Measurements from ENCODE around the gene FN3K.
"Not testable (repeated sequence)": the region's sequence is repeated elsewhere in the genome, so short reads cannot be mapped to it uniquely, and the experiment has no call there.

Gene FN3K

DNA sequence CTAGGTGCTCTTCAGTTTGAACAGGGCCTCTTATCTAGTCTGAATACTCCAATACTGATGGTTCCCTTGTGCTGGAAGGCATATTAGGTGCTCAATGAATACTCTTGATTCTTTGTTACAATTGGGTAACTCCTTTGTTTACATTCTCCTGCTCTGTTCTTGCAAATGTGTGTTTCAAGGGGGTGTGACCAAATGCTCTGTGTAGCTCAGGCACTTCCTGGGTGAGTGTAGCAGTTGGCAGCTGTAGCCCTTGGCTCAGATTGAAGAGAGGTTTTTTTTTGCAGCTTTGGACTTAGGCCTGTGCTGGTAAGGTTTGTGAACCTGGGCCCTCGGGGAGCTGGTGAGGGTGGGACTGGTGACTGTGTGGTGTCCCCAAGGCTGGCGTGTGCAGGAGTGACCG lies 36.6 kb downstream of the FN3K start:
- in situ Hi-C loops (cut with MboI; ENCODE audit: low sequenced_read_pairs): no loop called here

DNA sequence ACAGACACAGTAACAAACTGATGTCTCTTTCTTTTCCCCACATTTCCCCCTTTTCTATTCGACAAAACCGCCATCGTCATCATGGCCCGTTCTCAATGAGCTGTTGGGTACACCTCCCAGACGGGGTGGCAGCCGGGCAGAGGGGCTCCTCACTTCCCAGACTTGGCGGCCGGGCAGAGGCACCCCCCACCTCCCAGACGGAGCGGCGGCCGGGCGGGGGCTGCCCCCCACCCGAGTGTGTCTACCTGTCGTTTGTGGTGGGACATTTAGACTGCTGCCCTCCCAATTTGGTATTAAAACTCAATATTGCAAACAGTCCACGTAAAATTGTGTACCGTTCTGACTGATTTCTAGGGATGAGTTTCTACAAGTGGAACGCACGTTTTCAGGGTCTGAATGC lies 39.0 kb downstream of the FN3K start:
- in situ Hi-C loops (cut with MboI; ENCODE audit: low sequenced_read_pairs): not testable (repeated sequence)

DNA sequence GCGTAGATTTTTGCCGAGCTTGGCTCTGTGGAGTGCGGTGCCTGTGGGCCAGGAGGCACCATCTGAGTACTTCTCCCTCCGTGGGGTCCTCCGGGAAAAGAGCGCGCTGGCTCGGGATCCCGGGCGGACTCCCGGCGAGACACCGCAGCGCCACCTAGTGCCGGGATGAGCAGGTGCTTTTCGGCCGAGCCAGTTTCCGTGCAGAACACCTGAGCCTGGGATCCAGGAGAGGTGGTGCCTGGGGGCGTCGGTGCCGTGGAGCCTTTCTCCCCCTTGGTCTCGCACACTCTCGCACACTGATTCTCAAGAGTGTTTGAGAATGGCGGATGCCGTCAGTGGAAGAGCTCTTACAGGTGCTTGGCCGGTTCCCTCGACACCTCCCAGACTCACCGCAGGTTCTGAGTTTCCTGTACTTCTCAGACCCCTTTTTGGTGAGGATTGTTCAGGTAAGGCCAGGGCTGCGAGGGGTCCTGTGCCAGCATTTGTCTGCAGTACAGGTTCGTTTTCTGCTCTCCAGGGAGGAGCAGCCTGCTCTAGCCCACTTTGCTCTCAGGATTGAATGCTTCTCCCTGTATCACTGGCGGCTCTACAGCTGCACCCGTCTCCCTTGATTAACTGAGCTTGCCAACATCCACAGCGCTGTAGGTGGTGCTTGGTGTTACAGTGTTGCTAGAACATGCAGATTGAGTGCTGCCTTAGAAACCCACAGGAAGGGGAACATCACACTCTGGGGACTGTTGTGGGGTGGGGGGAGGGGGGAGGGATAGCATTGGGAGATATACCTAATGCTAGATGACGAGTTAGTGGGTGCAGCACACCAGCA lies 39.8 kb downstream of the FN3K start:
- in situ Hi-C loops (cut with MboI; ENCODE audit: low sequenced_read_pairs): no loop called here

DNA sequence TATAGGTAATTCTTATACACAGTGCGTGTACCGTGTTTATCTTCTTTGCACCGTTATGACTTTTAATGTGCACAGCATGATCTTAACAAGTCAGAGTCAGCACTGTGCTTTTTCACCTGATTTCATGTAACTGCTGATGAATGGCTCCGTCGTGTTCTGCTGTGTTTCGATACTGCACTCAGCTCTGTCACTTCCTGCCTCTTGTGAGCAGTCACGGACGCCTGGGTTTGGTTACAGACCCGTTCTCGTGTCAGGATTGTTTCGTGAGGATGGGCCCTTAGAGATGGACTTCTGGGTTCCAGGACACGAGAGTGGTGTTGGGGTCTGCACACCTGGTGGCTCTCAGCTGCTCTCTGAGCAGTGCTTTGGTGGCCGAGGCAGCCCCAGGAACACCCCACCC lies 41.0 kb downstream of the FN3K start:
- in situ Hi-C loops (cut with MboI; ENCODE audit: low sequenced_read_pairs): no loop called here

DNA sequence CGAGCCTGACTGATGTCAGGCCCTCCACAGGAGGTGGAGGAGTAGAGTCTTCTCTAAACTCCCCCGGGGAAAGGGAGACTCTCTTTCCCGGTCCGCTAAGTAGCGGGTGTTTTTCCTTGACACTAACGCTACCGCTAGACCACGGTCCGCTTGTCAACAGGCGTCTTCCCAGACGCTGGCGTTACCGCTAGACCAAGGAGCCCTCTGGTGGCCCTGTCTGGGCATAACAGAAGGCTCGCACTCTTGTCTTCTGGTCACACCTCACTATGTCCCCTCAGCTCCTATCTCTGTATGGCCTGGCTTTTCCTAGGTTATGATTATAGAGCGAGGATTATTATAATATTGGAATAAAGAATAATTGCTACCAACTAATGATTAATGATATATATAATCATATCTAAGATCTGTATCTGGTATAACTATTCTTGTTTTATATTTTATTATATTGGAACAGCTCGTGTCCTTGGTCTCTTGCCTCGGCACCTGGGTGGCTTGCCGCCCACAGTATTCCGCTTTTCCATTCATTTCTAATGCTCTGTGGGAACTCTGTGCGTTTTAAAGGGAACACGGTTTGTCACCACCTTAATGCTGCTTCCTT lies 42.5 kb downstream of the FN3K start:
- in situ Hi-C loops (cut with MboI; ENCODE audit: low sequenced_read_pairs): not testable (repeated sequence)

DNA sequence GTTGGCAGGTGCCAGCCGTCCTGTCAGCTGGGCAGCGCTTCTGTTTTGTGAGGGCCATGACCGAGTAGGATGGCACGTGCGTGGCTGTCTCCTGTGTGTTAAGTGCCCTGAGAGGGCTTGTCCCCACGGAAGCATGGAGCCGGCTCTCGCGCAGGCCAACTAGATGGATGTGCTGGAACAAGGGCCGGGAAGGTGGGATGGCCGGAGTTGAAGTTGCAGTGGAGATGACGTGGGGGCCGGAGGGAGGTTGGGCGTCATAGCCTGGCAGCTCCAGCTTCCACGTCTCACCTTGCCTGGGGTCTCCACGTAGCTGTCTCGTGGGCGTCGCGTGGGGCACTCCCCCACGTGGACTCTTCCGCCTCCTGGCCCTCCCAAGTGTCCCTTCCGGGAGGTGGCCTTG lies 44.1 kb downstream of the FN3K start:
- in situ Hi-C loops (cut with MboI; ENCODE audit: low sequenced_read_pairs): no loop called here

DNA sequence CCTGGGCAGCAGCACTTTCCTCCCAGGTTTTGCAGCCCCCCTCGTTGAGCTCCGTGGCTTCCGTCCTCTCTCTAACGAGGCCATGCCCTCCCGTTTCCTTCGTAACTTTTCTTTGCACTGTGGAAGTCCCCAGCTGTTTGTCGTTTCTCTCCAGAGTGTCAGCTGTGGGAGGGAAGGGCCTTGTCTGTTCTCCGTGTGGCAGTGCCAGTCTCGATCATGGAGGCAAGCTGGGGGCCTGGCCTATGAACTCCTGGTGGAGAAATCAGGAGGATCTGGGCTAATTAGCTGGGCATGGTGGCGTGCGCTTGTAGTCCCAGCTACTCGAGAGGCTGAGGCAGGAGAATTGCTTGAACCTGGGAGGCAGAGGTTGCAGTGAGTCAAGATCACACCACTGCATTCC lies 44.8 kb downstream of the FN3K start:
- in situ Hi-C loops (cut with MboI; ENCODE audit: low sequenced_read_pairs): no loop called here

DNA sequence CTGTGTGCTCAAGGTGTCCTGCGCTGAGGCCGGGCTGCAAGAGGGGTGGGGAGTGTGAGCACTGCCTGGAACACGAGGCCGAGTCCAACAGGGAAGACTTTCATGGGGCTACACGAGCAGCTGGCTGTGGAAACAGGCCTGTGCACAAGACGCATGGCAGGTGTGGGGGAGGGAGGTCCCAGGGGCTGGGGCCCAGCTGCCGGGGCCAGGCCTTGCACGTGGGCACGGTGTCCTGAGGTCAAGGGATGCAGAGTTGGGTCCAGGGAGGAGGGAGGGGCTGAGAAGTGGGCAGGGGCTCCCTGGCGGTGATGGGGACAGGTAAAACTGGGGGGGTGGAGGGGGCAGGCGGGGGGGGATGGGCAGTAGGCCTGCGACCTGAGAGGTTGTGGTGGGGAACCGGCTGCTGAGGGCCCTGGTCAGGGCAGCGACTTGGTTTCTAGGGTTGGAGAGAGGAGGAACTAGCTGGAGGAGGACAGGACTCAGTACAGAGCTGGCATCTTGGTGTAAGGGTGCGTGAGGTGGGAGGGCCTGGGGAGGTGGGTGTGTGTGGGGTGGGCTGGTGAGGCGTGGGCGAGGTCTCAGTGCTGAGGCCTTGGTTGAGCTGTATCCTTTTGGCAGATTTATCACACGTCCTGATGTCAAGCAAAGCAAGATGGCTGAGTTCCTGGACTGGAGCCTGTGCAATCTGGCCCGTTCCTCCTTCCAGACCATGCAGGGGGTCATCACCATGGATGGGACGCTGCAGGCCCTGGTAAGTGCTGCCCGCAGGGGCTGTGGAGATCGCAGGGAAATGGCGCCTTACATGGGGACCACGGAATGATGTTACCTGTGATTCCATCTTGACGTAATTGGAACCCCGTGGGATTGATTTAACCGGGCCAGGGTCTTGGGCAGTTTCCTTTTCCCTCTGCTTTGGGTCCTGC lies 45.8 kb downstream of the FN3K start:
- in situ Hi-C loops (cut with MboI; ENCODE audit: low sequenced_read_pairs): no loop called here

DNA sequence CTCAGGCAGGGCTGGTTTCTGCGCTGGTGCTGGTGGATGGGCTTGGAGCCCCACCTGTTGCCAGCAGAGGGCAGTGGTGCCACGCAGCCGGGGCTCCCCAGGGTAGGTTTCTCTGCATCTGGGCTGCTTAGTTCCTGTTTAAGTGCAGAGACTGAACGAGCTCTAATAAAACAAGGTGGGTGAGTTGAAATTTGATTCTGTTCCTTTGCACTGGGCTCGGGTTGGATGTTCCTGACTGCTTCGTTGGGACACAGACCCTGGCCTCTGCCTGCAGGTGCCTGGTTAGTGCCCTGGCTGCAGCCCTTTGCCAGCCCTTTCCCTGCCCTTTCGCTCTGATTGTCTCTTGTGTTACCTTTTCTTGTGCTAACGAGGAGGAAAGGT lies 46.5 kb downstream of the FN3K start:
- in situ Hi-C loops (cut with MboI; ENCODE audit: low sequenced_read_pairs): no loop called here

DNA sequence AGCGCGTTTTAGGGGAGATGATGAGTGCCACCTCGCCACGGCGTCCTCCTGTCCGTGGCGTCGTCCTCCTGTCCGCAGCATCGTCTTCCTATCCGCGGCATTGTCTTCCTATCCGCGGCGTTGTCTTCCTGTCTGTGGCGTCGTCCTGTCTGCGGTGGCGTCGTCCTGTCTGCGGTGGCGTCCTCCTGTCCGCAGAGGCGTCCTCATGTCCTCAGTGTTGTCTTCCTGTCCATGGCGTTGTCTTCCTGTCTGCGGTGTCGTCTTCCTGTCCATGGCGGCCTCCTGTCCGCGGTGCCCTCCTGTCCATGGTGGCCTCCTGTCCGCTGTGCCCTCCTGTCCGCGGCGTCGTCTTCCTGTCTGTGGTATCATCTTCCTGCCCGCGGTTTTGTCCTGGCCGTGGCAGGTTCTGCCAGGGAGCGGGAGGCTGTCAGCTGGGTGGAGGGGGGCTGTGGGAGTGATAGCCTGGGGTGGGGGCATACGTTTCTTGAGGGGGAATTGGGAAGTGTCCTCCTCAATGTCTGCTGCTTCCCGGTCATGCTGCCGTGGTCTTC lies 47.3 kb downstream of the FN3K start:
- in situ Hi-C loops (cut with MboI; ENCODE audit: low sequenced_read_pairs): no loop called here

DNA sequence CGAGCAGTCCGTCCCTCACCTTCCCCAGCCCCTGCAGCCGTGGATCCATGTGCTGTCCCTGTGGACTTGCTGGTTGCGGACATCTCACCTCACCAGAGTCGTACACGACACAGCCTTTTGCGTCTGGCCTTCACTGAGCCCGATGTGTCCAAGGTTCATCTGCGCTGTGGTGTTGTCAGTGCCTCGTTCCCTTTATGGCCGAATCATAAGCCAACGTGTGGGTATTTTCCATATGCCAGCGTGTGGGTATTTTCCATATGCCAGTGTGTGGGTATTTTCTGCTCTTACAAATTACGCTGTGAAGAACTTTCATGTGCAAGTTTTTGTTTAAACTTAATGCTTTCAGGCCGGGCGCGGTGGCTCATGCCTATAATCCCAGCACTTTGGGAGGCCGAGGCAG lies 48.1 kb downstream of the FN3K start:
- in situ Hi-C loops (cut with MboI; ENCODE audit: low sequenced_read_pairs): no loop called here

DNA sequence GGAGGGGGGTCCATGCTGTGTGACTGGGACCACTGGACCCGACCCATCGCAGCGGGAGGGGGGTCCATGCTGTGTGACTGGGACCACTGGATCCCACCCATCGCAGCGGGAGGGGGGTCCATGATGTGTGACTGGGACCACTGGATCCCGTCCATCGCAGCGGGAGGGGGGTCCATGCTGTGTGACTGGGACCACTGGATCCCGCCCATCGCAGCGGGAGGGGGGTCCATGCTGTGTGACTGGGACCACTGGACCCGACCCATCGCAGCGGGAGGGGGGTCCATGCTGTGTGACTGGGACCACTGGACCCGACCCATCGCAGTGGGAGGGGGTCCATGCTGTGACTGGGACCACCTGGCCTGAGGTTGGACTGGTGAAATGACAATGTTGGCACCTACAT lies 50.2 kb downstream of the FN3K start:
- in situ Hi-C loops (cut with MboI; ENCODE audit: low sequenced_read_pairs): not testable (repeated sequence)

DNA sequence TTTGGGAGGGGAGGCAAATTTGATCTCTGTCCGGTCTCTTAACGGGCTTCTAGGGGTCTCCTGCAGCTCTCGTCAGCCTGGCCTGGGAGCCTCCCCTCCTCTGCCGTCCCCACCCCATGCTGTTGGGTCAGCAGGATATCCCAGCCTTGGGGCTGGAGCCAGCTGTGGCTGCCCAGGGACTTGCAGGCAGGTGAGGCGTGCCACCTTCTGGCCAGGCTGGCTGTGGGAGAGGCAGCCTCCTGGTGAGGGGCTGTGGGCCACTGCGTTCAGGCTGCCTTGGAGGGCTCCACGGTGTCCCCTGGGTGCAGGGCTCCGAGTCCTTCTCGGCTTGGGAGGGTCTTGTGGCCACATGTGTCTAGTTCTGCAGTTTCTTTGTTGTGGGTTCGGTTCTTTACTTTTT lies 51.0 kb downstream of the FN3K start:
- in situ Hi-C loops (cut with MboI; ENCODE audit: low sequenced_read_pairs): no loop called here

DNA sequence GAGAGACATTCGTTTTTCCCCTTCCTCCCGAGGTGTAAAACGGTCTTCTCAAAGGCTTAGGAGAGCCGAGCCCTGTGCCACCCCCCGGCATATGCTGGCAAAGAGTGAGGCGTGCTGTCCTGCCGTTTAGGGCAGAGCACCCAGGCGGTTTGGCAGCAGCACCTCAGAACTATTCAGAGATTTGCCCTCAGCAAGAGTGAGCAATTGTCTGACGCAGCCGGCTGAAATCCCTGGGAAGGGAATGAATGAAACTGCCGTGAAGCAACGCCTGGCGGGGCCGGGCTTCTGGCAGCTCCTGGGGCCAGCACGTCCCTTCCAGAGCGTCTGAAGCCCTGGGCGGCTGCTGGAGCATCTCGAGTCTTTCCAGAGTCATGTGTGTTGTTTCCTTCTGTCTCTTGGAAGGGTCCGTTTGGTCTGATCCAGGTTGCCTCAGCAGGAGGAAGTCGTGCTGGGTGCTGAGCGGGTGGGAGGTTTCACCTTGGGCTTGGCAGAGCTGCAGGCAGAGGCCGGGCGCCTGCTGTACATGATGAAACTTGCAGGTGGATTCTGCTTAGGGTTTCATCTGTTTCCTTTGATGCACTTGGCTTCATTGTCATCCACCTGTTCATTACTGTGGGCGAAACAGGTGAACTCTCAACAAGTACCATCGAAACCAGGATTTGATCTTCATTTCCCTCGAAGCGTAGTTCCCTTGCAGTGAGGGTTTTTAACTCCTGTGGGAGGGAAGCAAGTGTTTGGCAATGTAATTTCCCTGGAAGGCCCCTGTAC lies 51.9 kb downstream of the FN3K start:
- in situ Hi-C loops (cut with MboI; ENCODE audit: low sequenced_read_pairs): no loop called here

DNA sequence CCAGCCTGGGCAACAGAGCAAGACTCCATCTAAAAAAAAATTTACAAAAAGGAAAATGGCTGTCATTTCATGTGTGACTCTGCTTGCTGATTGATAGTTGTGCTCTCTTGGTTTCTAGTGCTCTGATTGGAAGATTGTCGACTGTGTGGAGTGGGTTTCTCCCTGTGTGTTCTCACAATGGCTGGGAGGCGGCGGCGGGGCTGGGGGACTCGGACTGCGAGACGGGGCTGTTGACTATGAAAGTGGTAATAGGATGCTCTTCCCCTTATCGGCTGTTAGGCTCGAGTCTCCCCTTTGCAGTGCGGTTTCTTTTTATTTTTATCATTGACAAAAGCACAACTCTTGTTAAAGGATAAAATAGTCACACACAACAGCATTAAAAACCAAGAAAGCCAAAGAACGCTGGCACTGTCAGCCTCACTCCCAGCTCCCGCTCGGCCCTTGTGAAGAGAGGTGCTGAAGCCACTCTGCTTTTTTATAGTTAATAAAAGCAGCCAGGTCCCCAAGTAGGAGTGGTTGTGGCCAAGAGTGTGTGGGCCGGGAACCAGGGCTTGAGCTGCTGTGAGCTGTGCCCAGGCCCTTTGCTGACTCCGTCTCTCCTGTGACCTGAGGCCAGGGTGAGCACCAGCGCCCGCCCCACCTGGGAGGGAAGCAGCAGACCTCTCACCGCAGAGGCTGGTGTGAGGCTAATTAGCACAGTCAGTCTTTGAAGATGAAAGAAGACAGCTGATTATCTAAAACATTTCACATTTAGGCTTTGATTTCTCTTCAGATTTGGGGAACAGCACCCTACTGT lies 53.0 kb downstream of the FN3K start:
- in situ Hi-C loops (cut with MboI; ENCODE audit: low sequenced_read_pairs): no loop called here

DNA sequence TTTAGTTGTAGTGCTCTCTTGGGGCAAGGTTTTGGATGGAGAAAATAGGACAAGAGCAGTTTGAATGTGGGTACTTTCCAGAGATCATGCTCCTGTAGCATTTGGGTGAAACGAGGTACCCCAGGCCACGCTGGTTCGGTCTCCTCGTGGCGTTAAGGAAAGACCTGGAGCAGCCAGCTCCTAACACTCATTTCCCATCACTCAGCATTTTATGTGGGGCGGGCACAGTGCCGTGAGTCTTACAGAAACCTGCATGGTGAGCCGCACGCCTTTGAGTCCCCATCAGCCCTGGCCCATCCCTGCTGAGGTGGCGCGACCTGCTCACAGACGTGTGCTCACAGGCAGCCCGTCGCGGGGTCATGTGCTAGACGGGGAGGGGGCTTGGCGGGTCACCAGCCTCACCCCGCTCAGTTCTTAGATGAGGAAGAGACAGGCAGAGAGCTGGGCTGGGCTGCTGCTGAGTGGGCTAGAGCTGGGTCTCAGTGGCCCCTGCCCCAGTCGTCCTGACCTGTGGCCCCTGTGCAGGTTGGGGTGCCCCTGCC lies 53.7 kb downstream of the FN3K start:
- in situ Hi-C loops (cut with MboI; ENCODE audit: low sequenced_read_pairs): no loop called here

DNA sequence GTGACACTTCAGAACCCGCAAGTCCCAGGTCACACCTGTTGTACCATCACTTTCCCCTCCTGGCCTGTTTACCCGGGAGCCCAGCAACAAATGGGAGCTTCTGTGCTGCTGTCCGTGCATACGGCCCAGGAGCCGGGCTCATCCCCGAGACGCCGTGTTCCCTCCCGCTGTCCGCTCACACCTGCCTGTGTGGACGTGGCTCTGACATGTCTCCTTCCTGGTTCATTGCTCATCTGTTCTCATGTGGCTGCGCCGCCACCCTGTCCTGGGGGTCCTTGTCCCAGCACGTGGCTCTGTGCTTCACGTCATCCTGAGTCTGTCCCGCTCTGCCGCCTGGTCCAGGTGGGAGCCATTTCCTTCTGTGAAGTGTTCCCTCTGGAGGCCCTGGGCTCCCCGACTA lies 54.4 kb downstream of the FN3K start:
- in situ Hi-C loops (cut with MboI; ENCODE audit: low sequenced_read_pairs): no loop called here

DNA sequence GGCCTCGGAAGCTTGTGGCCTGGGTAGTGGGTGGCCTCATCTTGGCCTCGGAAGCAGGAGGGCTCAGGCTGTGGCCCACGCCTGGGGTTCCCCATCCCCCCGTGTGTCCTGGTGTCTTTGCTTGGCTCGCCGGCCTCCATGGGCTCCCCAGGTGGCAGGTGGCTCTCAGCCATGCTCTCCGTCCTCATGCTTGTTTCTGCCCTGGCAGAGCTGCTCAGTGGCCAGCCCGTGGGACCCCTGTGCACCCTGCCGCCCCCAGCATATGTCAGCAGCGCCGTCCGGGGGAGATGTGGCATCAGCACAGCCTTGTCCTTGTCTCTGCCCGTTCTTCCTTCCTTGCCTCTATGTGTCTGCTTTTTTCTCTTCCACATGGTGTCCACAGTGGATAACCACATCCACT lies 55.0 kb downstream of the FN3K start:
- in situ Hi-C loops (cut with MboI; ENCODE audit: low sequenced_read_pairs): no loop called here

DNA sequence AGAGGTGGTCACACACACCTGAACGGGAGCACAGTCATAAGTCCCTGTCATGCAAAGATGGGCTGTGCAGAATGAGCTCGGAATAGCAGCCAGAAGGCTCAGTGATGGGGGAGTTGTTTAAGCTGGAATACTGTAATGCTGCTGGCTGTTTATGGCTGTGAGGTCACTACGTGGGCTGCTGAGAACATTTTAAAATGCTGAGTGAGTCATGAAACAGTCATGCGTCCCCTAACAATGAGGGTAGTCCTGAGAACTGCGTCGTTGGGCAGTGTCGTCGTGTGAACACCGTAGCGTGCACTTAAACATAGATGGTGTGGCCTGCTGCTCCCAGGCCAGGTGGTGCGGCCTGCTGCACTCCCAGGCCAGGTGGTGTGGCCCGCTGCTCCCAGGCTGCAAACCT lies 56.1 kb downstream of the FN3K start:
- in situ Hi-C loops (cut with MboI; ENCODE audit: low sequenced_read_pairs): no loop called here
